ENCODE data around the gene CRIP2. TPM values are rescaled to one million over a fixed set of nuclear protein-coding genes. Genes with fewer than 3 reads are reported as not detected.

CRIP2 gene
- total and polyA plus RNA-seq, 2 experiments from 2014 or later: 188 to 319 TPM

- Histone ChIP-seq H3K27ac (peak overlapping the region; percentile 66), H3K9me3 (ENCODE audit: low read depth) (no peaks in the 10 kb centered on the region), H3K79me2 (ENCODE audit: insufficient read depth) (no peaks in the 10 kb centered on the region), H3K4me2 (ENCODE audit: unreplicated experiment) (peak overlapping the region; percentile 64), H3K9me2 (ENCODE audit: insufficient read depth) (no peaks in the 10 kb centered on the region), H3K4me3 (peak overlapping the region; percentile 72), H3K4me1 (ENCODE audit: insufficient read depth) (peaks cover 4% of the 10 kb centered on the region; the same call in 1 of the 2 replicates), H3K9ac (peak overlapping the region; percentile 79), H3K36me3 (ENCODE audit: low read depth) (no peaks in the 10 kb centered on the region), H3F3A (ENCODE audit: insufficient read depth) (no peaks in the 10 kb centered on the region), H2AFZ (peak overlapping the region; percentile 74), H4K20me1 (ENCODE audit: insufficient read depth) (no peaks in the 10 kb centered on the region), H3K27me3 (replicated peaks; ENCODE audit: insufficient read depth) (peaks cover 15% of the 10 kb centered on the region)
- DNase-seq: peak; percentile 85
- 2 to 4% methylated on average over 44 to 47 of the region's 53 CpGs for WGBS, 2 experiments (ENCODE audit: low coverage in 1 of 2, low lambda C conversion rate in 2 of 2, missing lambda C conversion rate in 2 of 2)
- no peak for TF ChIP-seq EZH2phosphoT487 (IDR thresholded peaks at IDR 0.05; ENCODE audit: insufficient read depth, low read depth)
- TF ChIP-seq EZH2 (IDR thresholded peaks at IDR 0.05; ENCODE audit: insufficient read depth, poor library complexity, severe bottlenecking): no peak
- in situ Hi-C loops (cut with MboI): no loop called here
Measured at GRCh38 chr14:105491366-105491973, 16.8 kb downstream of the CRIP2 start.

GRCh38 chr14:105492031-105492970 lies 17.7 kb downstream of the CRIP2 start:
- TF ChIP-seq EZH2phosphoT487 (IDR thresholded peaks at IDR 0.05; ENCODE audit: insufficient read depth, low read depth): no peak
- no peak for DNase-seq
- in situ Hi-C loops (cut with MboI): no loop called here
- Histone ChIP-seq H3K9ac (no peak overlapping the region; the same call in 1 of the 2 replicates), H3F3A (ENCODE audit: insufficient read depth) (no peaks in the 10 kb centered on the region), H3K4me3 (peak overlapping the region; percentile 72; the same call in 1 of the 2 replicates), H4K20me1 (ENCODE audit: insufficient read depth) (no peaks in the 10 kb centered on the region), H2AFZ (no peak overlapping the region), H3K9me3 (ENCODE audit: low read depth) (no peaks in the 10 kb centered on the region), H3K36me3 (ENCODE audit: low read depth) (no peaks in the 10 kb centered on the region), H3K9me2 (ENCODE audit: insufficient read depth) (no peaks in the 10 kb centered on the region), H3K27ac (no peak overlapping the region), H3K79me2 (ENCODE audit: insufficient read depth) (no peaks in the 10 kb centered on the region), H3K4me2 (ENCODE audit: unreplicated experiment) (no peak overlapping the region), H3K4me1 (ENCODE audit: insufficient read depth) (peaks cover 4% of the 10 kb centered on the region; the same call in 1 of the 2 replicates), H3K27me3 (replicated peaks; ENCODE audit: insufficient read depth) (peaks cover 7% of the 10 kb centered on the region)
- WGBS, 2 experiments (ENCODE audit: low coverage in 1 of 2, low lambda C conversion rate in 2 of 2, missing lambda C conversion rate in 2 of 2): 54 to 67% methylated on average over 20 to 24 of the region's 24 CpGs

- in situ Hi-C loops (cut with MboI): no loop called here
Measured at GRCh38 chr14:105492971-105493871, 18.6 kb downstream of the CRIP2 start.

More at GRCh38 chr14:105492971-105493871, 18.6 kb downstream of the CRIP2 start:
- Histone ChIP-seq H3K27ac (no peak overlapping the region), H4K20me1 (ENCODE audit: insufficient read depth) (no peaks in the 10 kb centered on the region), H3K4me2 (ENCODE audit: unreplicated experiment) (no peak overlapping the region), H3K4me1 (ENCODE audit: insufficient read depth) (peaks cover 4% of the 10 kb centered on the region; the same call in 1 of the 2 replicates), H3K36me3 (ENCODE audit: low read depth) (no peaks in the 10 kb centered on the region), H3K9me2 (ENCODE audit: insufficient read depth) (no peaks in the 10 kb centered on the region), H3K27me3 (replicated peaks; ENCODE audit: insufficient read depth) (no peaks in the 10 kb centered on the region), H3K4me3 (no peak overlapping the region), H3K9me3 (ENCODE audit: low read depth) (no peaks in the 10 kb centered on the region), H3K79me2 (ENCODE audit: insufficient read depth) (no peaks in the 10 kb centered on the region), H2AFZ (no peak overlapping the region), H3K9ac (no peak overlapping the region), H3F3A (ENCODE audit: insufficient read depth) (no peaks in the 10 kb centered on the region)
- DNase-seq: no peak
- 73 to 87% methylated on average over 13 to 20 of the region's 20 CpGs for WGBS, 2 experiments (ENCODE audit: low coverage in 1 of 2, low lambda C conversion rate in 2 of 2, missing lambda C conversion rate in 2 of 2)
- TF ChIP-seq EZH2 (IDR thresholded peaks at IDR 0.05; ENCODE audit: insufficient read depth, poor library complexity, severe bottlenecking) (no peak), EZH2phosphoT487 (IDR thresholded peaks at IDR 0.05; ENCODE audit: insufficient read depth, low read depth) (no peak)
